PFSK-1 (cell line): ENCODE measurements around the gene PSORS1C1.

Source experiments
- FOXP2 ChIP-seq: optimal IDR thresholded peaks from 2 replicates; pipeline ENCODE3; 2011; ENCODE audit warnings: borderline replicate concordance, control low read depth, inconsistent platforms; ENCODE audit not compliant: insufficient read depth; ENCODE audit errors: extremely low read length, extremely low read depth
- POLR2AphosphoS5 ChIP-seq: IDR thresholded peaks from 2 replicates; pipeline ENCODE4 v1.6.1; 2012; ENCODE audit warnings: low read depth, mild to moderate bottlenecking, control low read depth, low read length, moderate library complexity
- SIN3A ChIP-seq: IDR thresholded peaks from 2 replicates; pipeline ENCODE4 v1.6.1; 2012; ENCODE audit warnings: mild to moderate bottlenecking, low read length, moderate library complexity, borderline replicate concordance; ENCODE audit not compliant: insufficient read depth
- TAF1 ChIP-seq: IDR thresholded peaks from 2 replicates; pipeline ENCODE4 v1.6.1; 2012; ENCODE audit warnings: low read length, control low read depth, borderline replicate concordance; ENCODE audit not compliant: insufficient read depth
- TF ChIP-seq, protein P1 (sequence below), 2 experiments: IDR thresholded peaks; 2 replicates each; pipeline versions ENCODE4 v1.6.1 to v1.8.0; 2011 to 2012; ENCODE audit warnings: low read depth in 2 of 2, low read length in 2 of 2, control low read depth in 1 of 2, inconsistent platforms in 1 of 2, mild to moderate bottlenecking in 1 of 2, moderate library complexity in 1 of 2; ENCODE audit not compliant: insufficient read depth in 1 of 2

DNA sequence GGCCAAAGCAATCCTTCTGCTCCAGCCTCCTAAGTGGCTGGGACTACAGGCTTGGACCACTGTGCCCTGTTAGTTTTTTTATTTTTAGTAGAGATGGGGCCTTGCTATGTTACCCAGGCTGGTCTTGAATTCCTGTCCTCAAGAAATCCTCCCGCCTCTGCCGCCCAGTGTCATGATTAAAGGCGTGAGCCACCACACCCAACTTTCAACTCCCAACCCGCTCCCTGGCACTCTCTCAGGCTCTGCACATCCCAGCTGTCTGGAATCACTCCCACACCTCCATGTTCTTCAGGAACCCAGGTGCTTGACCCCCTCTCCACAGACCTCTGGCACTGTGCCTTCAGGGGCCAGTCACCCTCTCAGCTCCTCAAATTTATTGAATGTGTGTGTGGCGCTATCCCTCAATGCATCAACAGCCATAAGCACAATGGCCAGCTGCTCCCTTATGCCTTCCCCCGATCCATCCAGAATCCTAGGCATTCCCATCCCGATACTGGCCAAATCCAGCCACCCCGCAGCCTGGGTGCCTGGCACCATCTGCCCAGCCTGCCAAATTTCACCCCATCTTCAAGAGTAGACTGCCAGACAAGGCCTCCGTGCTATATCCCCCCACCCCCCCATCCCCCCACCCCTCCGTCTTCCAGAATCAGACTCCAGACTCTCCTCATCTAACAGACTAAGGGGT is 56.5 kb downstream of the PSORS1C1 start:
- TF ChIP-seq POLR2AphosphoS5: no peak
- TF ChIP-seq SIN3A: no peak
- TF ChIP-seq TAF1: no peak
- TF ChIP-seq, protein P1, sequence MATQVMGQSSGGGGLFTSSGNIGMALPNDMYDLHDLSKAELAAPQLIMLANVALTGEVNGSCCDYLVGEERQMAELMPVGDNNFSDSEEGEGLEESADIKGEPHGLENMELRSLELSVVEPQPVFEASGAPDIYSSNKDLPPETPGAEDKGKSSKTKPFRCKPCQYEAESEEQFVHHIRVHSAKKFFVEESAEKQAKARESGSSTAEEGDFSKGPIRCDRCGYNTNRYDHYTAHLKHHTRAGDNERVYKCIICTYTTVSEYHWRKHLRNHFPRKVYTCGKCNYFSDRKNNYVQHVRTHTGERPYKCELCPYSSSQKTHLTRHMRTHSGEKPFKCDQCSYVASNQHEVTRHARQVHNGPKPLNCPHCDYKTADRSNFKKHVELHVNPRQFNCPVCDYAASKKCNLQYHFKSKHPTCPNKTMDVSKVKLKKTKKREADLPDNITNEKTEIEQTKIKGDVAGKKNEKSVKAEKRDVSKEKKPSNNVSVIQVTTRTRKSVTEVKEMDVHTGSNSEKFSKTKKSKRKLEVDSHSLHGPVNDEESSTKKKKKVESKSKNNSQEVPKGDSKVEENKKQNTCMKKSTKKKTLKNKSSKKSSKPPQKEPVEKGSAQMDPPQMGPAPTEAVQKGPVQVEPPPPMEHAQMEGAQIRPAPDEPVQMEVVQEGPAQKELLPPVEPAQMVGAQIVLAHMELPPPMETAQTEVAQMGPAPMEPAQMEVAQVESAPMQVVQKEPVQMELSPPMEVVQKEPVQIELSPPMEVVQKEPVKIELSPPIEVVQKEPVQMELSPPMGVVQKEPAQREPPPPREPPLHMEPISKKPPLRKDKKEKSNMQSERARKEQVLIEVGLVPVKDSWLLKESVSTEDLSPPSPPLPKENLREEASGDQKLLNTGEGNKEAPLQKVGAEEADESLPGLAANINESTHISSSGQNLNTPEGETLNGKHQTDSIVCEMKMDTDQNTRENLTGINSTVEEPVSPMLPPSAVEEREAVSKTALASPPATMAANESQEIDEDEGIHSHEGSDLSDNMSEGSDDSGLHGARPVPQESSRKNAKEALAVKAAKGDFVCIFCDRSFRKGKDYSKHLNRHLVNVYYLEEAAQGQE (IDR thresholded peaks at IDR 0.05; ENCODE audit: insufficient read depth in 1 of 2, low read depth in 2 of 2, low read length in 2 of 2): no peak
- no peak for TF ChIP-seq FOXP2
